ENCODE results near the gene GPC2. TPM values are rescaled to one million over a fixed set of nuclear protein-coding genes. Genes with fewer than 3 reads are reported as not detected.
A peak's percentile ranks its signal among the peaks of the same experiment; 100 is the strongest.

Gene GPC2
- polyA plus RNA-seq, 1 donor (not counting 4 experiments of a cell fraction or from before 2014, with no cell fraction given): 0.55 TPM

DNA sequence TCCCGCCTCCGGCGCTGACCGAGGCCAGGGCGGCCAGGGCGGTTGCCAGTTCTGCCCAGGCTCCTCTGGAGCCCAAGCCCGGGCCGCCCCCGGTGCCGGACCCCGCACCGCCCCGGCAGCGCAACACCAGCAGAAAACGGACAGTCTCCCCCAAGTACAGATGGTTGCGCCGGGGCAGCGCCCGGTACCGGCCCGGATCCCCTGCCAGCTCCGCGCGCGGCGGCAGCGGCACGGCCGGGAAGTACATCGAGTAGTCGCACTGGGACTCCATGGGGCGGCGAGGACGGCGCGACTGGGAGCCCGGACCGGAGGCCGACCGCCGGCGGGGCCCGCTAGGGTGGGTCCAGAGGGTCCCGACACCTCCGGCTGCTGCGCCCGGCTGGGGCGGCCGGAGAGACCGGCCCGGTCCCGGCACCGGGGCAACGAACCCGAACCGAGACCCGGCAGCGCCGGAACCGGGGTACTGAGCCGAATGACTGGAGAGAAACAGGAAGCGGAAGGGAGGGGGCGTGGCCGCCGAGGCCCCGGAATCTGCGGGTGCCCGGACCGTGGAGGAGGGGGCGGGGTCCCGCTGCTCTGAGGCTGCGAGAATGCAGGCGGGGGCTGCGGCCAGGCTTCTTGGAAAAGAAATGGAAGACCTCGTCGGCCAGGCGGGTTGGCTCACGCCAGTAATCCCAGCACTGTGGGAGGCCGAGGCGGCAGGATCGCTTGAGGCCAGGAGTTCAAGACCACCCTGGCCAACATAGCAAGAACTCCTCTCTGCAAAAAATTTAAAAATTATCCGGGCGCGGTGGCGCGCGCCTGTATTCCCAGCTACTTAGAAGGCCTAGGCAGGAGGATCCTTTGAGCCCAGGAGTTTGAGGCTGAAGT, 18.7 kb downstream of the GPC2 start, which contains the start of gene TRAPPC14:
TRAPPC14 (minus strand) TSS at position 495 of the 870 bp plus-strand sequence; CDS start at position 271, 224 bp downstream.
- Histone ChIP-seq H3K79me2 (ENCODE audit: control insufficient read depth, insufficient read depth, low read length) (peaks cover 5% of the 10 kb centered on the region), H2AFZ (ENCODE audit: control insufficient read depth, low read length) (peak within 1 kb of the TSS; percentile 68), H3K36me3 (ENCODE audit: control insufficient read depth in 2 of 2, extremely low read depth in 1 of 2, insufficient read depth in 2 of 2, low read length in 2 of 2) (peaks cover 15 to 28% of the 10 kb centered on the region in 2 experiments), H3K9me1 (ENCODE audit: control insufficient read depth, extremely low read depth, insufficient read depth, low read length) (peaks cover 2% of the 10 kb centered on the region), H3K4me3 (ENCODE audit: control insufficient read depth in 2 of 3, extremely low read depth in 1 of 3, insufficient read depth in 2 of 3, low read depth in 1 of 3, low read length in 3 of 3) (peak within 1 kb of the TSS; percentile 63 to 91 (median 70)), H3K9ac (ENCODE audit: control insufficient read depth, extremely low read depth, insufficient read depth, low read length) (peak within 1 kb of the TSS; percentile 79), H3K27me3 (ENCODE audit: control insufficient read depth, extremely low read depth, insufficient read depth, low read length) (no peaks in the 10 kb centered on the region), H3K27ac (ENCODE audit: control insufficient read depth, insufficient read depth, low read length) (peak within 1 kb of the TSS; percentile 54), H3K4me1 (ENCODE audit: control insufficient read depth, extremely low read depth, insufficient read depth, low read length) (peaks cover 27% of the 10 kb centered on the region), H4K20me1 (ENCODE audit: control insufficient read depth, extremely low read depth, insufficient read depth, low read length) (peaks cover 7% of the 10 kb centered on the region), H3K9me3 (ENCODE audit: control insufficient read depth, low read depth, low read length) (no peaks in the 10 kb centered on the region), H3K4me2 (ENCODE audit: control insufficient read depth, extremely low read depth, insufficient read depth, low read depth, low read length) (peak within 1 kb of the TSS; percentile 82)
- FAIRE-seq (no peak), DNase-seq (ENCODE audit: low read depth, low spot score) (no peak)
- TF ChIP-seq, protein P1, sequence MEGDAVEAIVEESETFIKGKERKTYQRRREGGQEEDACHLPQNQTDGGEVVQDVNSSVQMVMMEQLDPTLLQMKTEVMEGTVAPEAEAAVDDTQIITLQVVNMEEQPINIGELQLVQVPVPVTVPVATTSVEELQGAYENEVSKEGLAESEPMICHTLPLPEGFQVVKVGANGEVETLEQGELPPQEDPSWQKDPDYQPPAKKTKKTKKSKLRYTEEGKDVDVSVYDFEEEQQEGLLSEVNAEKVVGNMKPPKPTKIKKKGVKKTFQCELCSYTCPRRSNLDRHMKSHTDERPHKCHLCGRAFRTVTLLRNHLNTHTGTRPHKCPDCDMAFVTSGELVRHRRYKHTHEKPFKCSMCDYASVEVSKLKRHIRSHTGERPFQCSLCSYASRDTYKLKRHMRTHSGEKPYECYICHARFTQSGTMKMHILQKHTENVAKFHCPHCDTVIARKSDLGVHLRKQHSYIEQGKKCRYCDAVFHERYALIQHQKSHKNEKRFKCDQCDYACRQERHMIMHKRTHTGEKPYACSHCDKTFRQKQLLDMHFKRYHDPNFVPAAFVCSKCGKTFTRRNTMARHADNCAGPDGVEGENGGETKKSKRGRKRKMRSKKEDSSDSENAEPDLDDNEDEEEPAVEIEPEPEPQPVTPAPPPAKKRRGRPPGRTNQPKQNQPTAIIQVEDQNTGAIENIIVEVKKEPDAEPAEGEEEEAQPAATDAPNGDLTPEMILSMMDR (optimal IDR thresholded peaks at IDR 0.05 in 1 of 3, IDR thresholded peaks at IDR 0.05 in 1 of 3, conservative IDR thresholded peaks at IDR 0.05 in 1 of 3; ENCODE audit: extremely low read depth in 1 of 3, insufficient read depth in 2 of 3, low read length in 3 of 3): no peak
- TF ChIP-seq EZH2 (IDR thresholded peaks at IDR 0.05; ENCODE audit: low read length): no peak
- dilution Hi-C loops (cut with MboI; ENCODE audit: extremely low pct_ligation_motif_present, low sequenced_read_pairs): no loop called here

DNA sequence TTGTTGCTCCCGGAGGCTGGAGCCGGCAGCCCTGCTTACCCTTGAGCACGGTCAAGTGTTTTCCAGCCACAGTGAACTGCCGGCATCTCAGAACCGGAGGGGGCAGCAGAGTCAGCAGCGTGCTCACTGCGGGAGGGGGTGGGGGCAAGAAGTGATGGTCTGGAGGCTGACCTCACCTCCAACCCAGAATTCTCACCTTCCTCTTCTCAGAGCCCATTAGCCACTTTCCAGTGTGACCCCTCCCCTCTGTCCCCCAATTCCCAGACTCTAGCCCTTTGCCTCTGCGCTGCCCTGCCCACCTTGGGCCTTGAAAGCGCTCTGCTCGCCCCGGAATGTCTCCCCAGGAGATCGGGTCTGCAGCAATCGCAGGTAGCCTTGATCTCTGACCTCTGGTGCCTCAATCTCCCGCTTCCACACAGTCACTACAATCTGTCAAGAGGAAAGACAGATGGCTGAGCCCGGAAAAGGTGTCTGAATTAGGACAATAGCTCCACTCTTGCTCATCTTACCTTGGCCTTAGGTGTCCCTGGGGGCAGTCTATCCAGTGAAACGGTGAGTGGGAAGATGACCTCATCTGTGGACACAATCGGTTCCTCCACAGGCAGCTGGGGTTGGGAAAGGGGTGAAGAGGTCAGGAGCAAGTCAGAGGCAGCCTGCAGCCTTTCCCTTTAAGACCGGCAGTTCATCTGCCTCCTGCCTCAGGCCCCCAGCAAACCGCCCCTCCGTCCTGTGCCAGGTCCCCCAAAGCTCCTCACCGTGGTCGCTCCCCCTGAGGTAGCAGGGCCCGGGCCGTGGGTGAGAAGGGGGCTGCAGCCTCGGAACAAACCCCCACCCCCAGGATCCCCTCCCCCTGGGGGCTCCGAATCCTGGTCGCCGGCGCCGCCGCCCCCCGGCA, 19.6 kb downstream of the GPC2 start:
- peak overlapping the region; percentile 63 to 91 (median 70) for H3K4me3 ChIP-seq (ENCODE audit: control insufficient read depth in 2 of 3, extremely low read depth in 1 of 3, insufficient read depth in 2 of 3, low read depth in 1 of 3, low read length in 3 of 3)
- H2AFZ ChIP-seq (ENCODE audit: control insufficient read depth, low read length): no peak overlapping the region
- TF ChIP-seq, protein P1 (optimal IDR thresholded peaks at IDR 0.05 in 1 of 3, IDR thresholded peaks at IDR 0.05 in 1 of 3, conservative IDR thresholded peaks at IDR 0.05 in 1 of 3; ENCODE audit: extremely low read depth in 1 of 3, insufficient read depth in 2 of 3, low read length in 3 of 3): peak in 1 of 3 experiments; percentile 32
- TF ChIP-seq EZH2 (IDR thresholded peaks at IDR 0.05; ENCODE audit: low read length): no peak
- H3K9ac ChIP-seq (ENCODE audit: control insufficient read depth, extremely low read depth, insufficient read depth, low read length): peak overlapping the region; percentile 79
- no peaks in the 10 kb centered on the region for H3K9me1 ChIP-seq (ENCODE audit: control insufficient read depth, extremely low read depth, insufficient read depth, low read length)
- peak overlapping the region; percentile 78 for H3K4me2 ChIP-seq (ENCODE audit: control insufficient read depth, extremely low read depth, insufficient read depth, low read depth, low read length)
- FAIRE-seq: no peak
- dilution Hi-C loops (cut with MboI; ENCODE audit: extremely low pct_ligation_motif_present, low sequenced_read_pairs): no loop called here
- H3K9me3 ChIP-seq (ENCODE audit: control insufficient read depth, low read depth, low read length): no peaks in the 10 kb centered on the region
- H3K79me2 ChIP-seq (ENCODE audit: control insufficient read depth, insufficient read depth, low read length): peaks cover 5% of the 10 kb centered on the region
- peaks cover 16 to 28% of the 10 kb centered on the region in 2 experiments for H3K36me3 ChIP-seq (ENCODE audit: control insufficient read depth in 2 of 2, extremely low read depth in 1 of 2, insufficient read depth in 2 of 2, low read length in 2 of 2)
- H3K27ac ChIP-seq (ENCODE audit: control insufficient read depth, insufficient read depth, low read length): peak overlapping the region; percentile 13
- H4K20me1 ChIP-seq (ENCODE audit: control insufficient read depth, extremely low read depth, insufficient read depth, low read length): peaks cover 7% of the 10 kb centered on the region
- no peak for DNase-seq (ENCODE audit: low read depth, low spot score)
- H3K4me1 ChIP-seq (ENCODE audit: control insufficient read depth, extremely low read depth, insufficient read depth, low read length): peaks cover 19% of the 10 kb centered on the region
- H3K27me3 ChIP-seq (ENCODE audit: control insufficient read depth, extremely low read depth, insufficient read depth, low read length): no peaks in the 10 kb centered on the region
